C4-2B (cell line): Measurements from ENCODE around the gene BRCC3.
"Not testable (repeated sequence)": the region's sequence is repeated elsewhere in the genome, so short reads cannot be mapped to it uniquely, and the experiment has no call there.

Source experiments
- H3K27ac ChIP-seq: fragments of 450-650 bp; 2 replicates; pipeline ENCODE4 v1.5.1; 2017
- ZFX ChIP-seq: fragments of 450-650 bp; IDR thresholded peaks from 2 replicates; pipeline ENCODE4 v1.6.1; 2017
- TF ChIP-seq, protein P1 (sequence below): fragments of 450-650 bp; conservative IDR thresholded peaks from 2 replicates; pipeline ENCODE4 v1.5.1; 2017; ENCODE audit warnings: mild to moderate bottlenecking

BRCC3 gene

DNA sequence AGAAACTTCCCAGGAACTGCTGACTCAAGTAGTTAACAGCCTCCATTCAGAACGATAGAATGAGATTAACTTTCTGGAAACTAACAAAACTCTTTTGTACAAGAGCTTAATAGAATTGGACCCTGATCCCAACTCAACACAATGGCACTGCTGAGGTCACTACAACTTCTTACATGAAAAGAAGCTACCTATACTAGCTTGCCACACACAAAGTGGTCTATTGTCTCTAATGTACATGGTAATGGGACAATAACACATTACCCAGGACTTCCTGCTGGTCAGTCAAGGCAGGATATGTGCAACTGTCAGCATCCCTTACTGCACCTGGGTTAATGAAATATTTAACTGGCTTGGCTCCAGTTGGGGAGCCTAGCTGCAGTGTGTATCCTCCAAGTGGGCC, 56.2 kb downstream of the BRCC3 start:
- TF ChIP-seq ZFX = no peak
- TF ChIP-seq, protein P1, sequence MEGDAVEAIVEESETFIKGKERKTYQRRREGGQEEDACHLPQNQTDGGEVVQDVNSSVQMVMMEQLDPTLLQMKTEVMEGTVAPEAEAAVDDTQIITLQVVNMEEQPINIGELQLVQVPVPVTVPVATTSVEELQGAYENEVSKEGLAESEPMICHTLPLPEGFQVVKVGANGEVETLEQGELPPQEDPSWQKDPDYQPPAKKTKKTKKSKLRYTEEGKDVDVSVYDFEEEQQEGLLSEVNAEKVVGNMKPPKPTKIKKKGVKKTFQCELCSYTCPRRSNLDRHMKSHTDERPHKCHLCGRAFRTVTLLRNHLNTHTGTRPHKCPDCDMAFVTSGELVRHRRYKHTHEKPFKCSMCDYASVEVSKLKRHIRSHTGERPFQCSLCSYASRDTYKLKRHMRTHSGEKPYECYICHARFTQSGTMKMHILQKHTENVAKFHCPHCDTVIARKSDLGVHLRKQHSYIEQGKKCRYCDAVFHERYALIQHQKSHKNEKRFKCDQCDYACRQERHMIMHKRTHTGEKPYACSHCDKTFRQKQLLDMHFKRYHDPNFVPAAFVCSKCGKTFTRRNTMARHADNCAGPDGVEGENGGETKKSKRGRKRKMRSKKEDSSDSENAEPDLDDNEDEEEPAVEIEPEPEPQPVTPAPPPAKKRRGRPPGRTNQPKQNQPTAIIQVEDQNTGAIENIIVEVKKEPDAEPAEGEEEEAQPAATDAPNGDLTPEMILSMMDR = no peak
- no peak overlapping the region for H3K27ac ChIP-seq

DNA sequence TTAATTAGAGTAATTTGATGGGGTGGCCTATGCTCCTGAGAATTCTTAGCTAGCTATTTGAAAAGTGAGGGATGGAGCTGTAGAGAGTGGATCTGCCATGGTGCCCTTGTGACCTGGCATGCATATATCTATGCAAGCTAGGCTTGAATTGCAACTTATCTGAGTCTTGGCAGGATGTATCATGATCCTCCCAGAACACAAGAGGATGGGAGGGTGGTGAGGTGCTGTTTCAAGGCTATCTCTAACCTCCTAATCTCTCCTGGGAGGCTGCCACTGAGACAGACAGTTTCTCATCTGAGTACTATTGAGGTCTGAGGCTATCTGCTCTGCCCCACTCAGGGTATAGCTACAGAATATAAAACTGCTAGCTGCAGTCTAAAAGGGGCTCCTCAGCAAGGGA, 56.6 kb downstream of the BRCC3 start:
- no peak overlapping the region for H3K27ac ChIP-seq
- TF ChIP-seq, protein P1 = no peak

DNA sequence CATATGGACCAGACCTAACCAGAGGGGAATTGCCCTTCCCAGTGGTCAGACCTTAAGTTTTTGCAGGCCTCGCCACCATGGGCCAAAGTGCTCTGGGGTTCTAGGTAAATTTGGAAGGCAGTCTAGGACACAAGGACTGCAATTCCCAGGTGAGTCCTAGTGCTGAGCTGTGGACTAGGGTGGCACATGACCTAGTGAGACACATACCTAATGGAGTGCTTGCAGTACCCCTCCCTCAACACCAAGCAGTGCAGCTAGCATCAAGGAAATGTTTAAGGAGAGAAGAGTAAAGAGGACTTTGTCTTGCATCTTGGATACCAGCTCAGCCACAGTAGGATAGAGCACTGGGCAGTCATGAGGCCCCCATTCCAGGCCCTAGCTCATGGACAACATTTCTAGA, 60.8 kb downstream of the BRCC3 start:
- TF ChIP-seq ZFX = no peak
- TF ChIP-seq, protein P1 = no peak
- H3K27ac ChIP-seq = no peak overlapping the region

DNA sequence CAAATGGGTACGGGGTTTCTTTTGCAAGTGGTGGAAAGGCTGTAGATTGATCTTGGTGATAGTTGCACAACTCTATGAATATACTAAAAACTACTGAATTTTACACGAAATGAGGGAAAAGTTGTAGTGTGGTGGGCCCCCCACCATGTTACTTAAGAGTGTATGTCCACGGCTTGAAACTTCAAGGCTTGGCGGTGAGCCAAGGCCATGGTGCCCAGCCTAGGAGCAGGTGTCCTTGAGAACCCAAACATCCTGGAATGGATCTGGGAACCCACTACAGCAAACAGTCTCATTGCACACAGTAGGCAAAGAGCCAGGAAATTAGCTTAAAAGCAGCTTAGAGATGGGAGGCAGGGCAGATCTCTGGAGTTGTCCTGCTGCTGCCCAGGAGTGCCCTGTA, 62.9 kb downstream of the BRCC3 start:
- no peak overlapping the region for H3K27ac ChIP-seq
- TF ChIP-seq, protein P1 = no peak
- TF ChIP-seq ZFX = no peak

DNA sequence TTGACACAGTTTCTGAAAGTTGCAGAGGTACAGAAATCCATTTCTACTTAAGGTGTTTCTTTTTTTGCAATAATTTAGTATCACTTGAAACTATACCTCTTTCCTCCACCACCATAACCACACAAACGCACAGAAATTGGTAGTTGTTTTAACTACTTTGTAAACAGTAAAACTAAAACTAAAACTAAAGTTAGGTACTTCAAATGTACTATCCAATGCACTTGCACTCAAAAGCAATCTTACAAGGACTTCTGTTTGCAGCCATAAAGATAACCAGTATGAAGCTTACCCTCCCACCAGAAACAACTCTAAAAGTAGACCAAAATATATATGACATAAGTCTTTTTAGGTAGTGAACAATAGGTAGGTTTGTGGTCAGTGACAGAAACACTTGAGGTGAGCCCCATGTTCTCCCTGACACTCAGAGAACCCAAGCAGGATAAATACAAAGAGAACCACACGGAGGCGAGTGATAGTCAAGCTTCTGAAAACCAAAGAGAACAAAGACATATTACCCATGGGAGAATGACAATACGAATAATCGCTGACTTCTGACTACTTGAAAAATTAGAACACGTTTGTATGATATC, 72.7 kb downstream of the BRCC3 start:
- TF ChIP-seq, protein P1 = no peak
- no peak for TF ChIP-seq ZFX
- no peak overlapping the region for H3K27ac ChIP-seq

DNA sequence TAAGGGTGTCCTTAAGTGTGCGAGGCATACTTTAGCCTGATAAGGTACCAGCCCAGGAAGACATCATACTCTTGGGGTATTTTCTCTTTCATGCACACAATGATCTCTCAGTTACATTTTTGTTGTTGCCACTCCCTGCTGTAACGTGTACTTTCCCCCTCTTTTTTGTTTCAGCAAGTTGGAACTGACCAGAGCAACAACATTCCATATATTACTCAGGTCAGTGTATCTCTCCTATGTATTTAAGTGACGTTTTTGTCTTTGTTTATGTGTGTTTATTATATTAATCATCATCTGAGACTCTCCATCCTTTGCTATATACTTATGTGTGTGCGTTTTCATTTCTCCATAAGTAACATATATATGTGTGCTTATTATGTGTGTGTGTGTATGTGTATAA, 73.6 kb downstream of the BRCC3 start:
- TF ChIP-seq ZFX = no peak
- TF ChIP-seq, protein P1 = no peak
- H3K27ac ChIP-seq = no peak overlapping the region

DNA sequence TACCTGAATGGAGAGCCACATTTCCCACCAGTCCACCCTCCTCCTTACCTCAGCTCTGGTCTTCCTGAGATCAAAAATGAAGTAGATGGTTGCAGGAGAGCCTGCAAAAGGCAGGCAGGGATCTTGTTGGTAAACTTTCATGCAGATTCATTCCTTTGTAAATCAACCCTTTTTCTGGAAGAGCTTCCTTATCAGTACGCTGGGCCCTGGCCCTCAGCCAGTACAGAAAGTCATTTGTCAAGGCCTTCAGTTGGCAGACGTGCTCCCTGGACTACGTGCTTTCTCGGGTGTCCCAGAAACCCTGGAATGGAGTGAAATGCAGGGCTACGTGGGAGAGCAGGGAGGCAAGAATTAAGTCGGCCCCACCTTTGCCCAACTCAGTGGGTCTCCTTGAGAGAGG, 76.3 kb downstream of the BRCC3 start:
- peak overlapping the region; percentile 38; the same call in 1 of the 2 replicates for H3K27ac ChIP-seq

DNA sequence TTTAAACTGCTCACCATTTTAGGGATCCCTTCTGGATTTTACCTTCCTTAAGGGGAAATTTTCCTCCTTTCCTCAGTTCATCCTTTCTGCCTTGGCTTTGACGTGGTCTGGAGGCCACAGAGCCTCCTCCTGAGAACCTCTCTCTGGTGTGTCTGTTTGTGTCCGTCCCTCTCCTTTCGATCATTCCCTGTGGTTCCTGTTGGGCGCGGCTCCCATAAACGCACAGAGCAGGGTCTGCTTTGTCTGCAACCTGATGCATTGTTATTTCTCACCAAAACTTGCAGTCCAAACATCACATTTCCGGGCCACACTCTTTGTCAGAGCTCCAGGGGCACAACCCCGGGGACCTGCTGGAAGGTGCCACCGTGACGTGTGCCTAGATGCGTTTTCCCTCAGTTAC, 76.9 kb downstream of the BRCC3 start:
- H3K27ac ChIP-seq = not testable (repeated sequence)
